Pancreas (tissue), 10 donors: ENCODE results near the gene TSPAN13. TPM values are rescaled to one million over a fixed set of nuclear protein-coding genes. Genes with fewer than 3 reads are reported as not detected.
A peak's percentile ranks its signal among the peaks of the same experiment; 100 is the strongest.
"Not testable (repeated sequence)": the region's sequence is repeated elsewhere in the genome, so short reads cannot be mapped to it uniquely, and the experiment has no call there.

ENCODE experiments used
- ATAC-seq, 4 donors: fragments of 200-7000 bp; cut with Tn5 transposase; one replicate each; pipeline versions ENCODE4 v1.8.0 to v1.9.1; 2020; ENCODE audit warnings: mild to moderate bottlenecking in 4 of 4, moderate library complexity in 4 of 4
- DNase-seq, 6 donors: peaks; one replicate each; pipeline ENCODE4 v3.0.0-alpha.2; 2020
- FAIRE-seq: peaks from 2 replicates; lab custom pipeline; 2012; peaks lifted over from hg19 to GRCh38; lab: Jason Lieb, UNC
- H3K27ac ChIP-seq, 4 donors: fragments of 200-600 bp; sonication (generic); 1 replicate in 3 of 4; 2 replicates in 1 of 4; pipeline versions ENCODE4 v1.5.0 to v1.8.0; 2020
- H3K27me3 ChIP-seq, 4 donors: fragments of 200-600 bp; one replicate each; pipeline ENCODE4 v1.8.0; 2021
- H3K36me3 ChIP-seq, 3 donors: fragments of 200-600 bp; sonication (generic) in 1 of 3; one replicate each; pipeline versions ENCODE4 v1.5.0 to v1.8.0; 2020 to 2021
- H3K4me1 ChIP-seq, 3 donors: fragments of 200-600 bp; one replicate each; pipeline ENCODE4 v1.8.0; 2021
- H3K4me3 ChIP-seq, 4 donors: fragments of 200-600 bp; sonication (generic) in 2 of 4; one replicate each; pipeline versions ENCODE4 v1.5.0 to v1.8.0; 2020 to 2021
- H3K9me3 ChIP-seq, 4 donors: fragments of 200-600 bp; one replicate each; pipeline ENCODE4 v1.8.0; 2021
- WGBS, 2 donors: extraction: QIAGEN DNeasy Blood & Tissue Kit; methylation state at CpG; one replicate each; pipeline ENCODE4 v1.1.7; 2013; 5-methylcytosine and 5-hydroxymethylcytosine counted together
- intact Hi-C, 3 donors: fragments of 100-400 bp; cut with DNase I; formaldehyde crosslinking; loops; one replicate each; pipeline versions ENCODE4 v1.11.1 to v1.14.2; 2022
- polyA plus RNA-seq, 2 donors: library from polyadenylated mRNA; stranded (reverse); fragments of 200-250 nt; gene quantifications; one replicate each; pipeline ENCODE4 v1.2.3, GENCODE V29; 2013
- total RNA-seq, 6 donors: library from RNA; stranded (reverse); fragmentation: NEBNext Ultra II Directional in 4 of 6; extraction: Animal tissue kit (Norgen Biotek cat#: 25700) in 4 of 6; gene quantifications; one replicate each; pipeline versions ENCODE4 v1.2.1 to v1.2.4, GENCODE V29; 2021 to 2023
- TF ChIP-seq, protein P1 (sequence below), 4 donors: fragments of 200-600 bp; sonication (generic) in 3 of 4; IDR thresholded peaks; one replicate each; pipeline versions ENCODE4 v1.5.0 to v1.8.0; 2021; ENCODE audit warnings: antibody characterized with exemption in 4 of 4
- donor health status: healthy with polysubstance abuse.
- donor health status: DM: no; HTN: no; CAD: no; lungs with moderate emphysema.
- donor health status: DM: no; HTN: no; CAD: no.
- donor health status: control.
- donor health status: control.
- donor health status: Bipolar disorder and iron deficiency.
- donor health status: DM: yes; HTN: yes; CAD: no.
- donor health status: DM: no; HTN: no; CAD: no.
- donor health status: DM: no; HTN: no; CAD: no.
- donor health status: DM: yes; HTN: yes; CAD: no.

The TSPAN13 gene
- total and polyA plus RNA-seq, 8 donors: 30.7 to 64.9 (median 53.0) TPM

DNA sequence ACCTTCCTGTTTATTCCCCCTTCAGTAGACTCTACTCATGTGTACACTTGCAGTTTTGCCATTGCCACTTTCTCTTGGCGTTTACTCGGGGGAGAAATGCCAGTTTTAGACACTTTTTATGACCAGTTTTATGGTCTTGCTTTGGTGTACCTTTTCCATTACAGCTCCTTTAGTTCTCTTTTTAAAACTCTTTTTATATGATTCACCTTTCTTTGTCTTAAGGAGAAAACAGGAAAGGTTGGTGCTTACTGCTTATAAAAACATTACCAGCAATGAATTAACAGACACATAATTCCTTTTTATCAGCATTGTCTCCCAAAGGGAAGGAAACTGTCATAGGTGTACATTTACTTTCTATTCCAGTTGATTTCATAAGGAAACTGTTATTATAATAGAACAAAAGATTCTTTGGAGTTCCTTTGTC is 11.9 kb downstream of the TSPAN13 start:
- DNase-seq (no peak), FAIRE-seq (no peak), ATAC-seq (peak in 1 of 4 donors; percentile 10)
- no peak overlapping the region for H3K4me3 ChIP-seq
- H3K27ac ChIP-seq: no peak overlapping the region
- WGBS, 2 donors: 50 to 58% methylated on average over 2 of the region's 2 CpGs
- TF ChIP-seq, protein P1, sequence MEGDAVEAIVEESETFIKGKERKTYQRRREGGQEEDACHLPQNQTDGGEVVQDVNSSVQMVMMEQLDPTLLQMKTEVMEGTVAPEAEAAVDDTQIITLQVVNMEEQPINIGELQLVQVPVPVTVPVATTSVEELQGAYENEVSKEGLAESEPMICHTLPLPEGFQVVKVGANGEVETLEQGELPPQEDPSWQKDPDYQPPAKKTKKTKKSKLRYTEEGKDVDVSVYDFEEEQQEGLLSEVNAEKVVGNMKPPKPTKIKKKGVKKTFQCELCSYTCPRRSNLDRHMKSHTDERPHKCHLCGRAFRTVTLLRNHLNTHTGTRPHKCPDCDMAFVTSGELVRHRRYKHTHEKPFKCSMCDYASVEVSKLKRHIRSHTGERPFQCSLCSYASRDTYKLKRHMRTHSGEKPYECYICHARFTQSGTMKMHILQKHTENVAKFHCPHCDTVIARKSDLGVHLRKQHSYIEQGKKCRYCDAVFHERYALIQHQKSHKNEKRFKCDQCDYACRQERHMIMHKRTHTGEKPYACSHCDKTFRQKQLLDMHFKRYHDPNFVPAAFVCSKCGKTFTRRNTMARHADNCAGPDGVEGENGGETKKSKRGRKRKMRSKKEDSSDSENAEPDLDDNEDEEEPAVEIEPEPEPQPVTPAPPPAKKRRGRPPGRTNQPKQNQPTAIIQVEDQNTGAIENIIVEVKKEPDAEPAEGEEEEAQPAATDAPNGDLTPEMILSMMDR (IDR thresholded peaks at IDR 0.05): no peak
- H3K36me3 ChIP-seq: no peaks in the 10 kb centered on the region
- intact Hi-C loops: no loop called here
- no peaks in the 10 kb centered on the region for H3K9me3 ChIP-seq
- peaks cover 0 to 14% (median 4%) of the 10 kb centered on the region in 3 donors for H3K4me1 ChIP-seq
- H3K27me3 ChIP-seq: no peaks in the 10 kb centered on the region

DNA sequence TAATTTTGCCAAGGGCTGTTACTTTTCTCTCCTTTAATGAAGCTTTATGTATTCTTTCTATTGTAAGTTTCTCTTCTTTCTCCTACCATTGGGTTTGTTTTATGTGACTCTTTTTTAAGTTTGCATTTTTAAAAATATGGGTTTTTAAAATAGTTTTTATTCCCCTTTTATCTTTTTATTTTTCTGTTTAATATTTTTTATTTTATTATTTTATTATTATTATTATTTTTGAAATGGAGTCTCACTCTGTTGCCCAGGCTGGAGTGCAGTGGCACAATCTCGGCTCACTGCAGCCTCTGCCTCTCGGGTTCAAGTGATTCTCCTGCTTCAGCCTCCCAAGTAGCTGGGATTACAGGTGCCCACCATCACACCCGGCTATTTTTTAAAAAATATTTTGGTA is 16.4 kb downstream of the TSPAN13 start:
- WGBS, 2 donors: 94 to 99% methylated on average over 3 of the region's 3 CpGs

DNA sequence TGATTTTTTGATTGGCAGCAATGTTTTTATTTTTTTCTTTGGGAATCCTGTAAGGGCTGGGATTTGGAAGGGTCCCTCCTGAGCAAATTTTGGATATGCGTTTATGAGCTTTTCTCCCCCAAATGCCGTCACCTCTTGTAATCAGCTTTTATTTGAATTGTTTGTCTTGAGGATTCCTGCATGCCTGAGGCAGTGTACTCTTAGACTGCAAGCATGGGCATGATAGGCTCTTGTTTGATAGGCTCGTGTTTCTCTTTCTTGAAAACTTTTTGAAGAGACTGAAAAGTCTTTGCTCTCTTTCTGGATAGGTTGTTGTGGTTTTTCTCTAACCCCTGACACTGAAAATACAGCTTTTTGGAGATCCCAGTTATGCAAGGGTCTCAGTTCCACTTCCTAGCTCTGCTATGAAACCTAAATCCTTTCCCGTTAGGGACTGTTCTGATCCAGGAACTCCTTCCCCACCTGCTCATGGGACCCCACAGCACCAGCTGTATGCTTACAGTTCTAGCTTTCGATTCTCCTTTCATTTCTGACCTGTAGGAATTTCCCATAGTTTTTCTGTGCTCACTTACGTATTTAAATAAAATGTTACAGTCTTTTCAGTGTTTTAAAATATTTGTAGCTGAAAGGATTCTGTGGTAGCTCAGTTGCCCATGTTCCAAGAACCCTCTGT is 17.2 kb downstream of the TSPAN13 start:
- no peak for ATAC-seq
- no peak overlapping the region for H3K27ac ChIP-seq
- no peaks in the 10 kb centered on the region for H3K36me3 ChIP-seq
- FAIRE-seq: no peak
- no peak for DNase-seq
- H3K9me3 ChIP-seq: no peaks in the 10 kb centered on the region
- no peak overlapping the region for H3K4me3 ChIP-seq
- intact Hi-C loops: no loop called here
- 74 to 75% methylated on average over 6 of the region's 6 CpGs for WGBS, 2 donors
- TF ChIP-seq, protein P1 (IDR thresholded peaks at IDR 0.05): no peak
- H3K27me3 ChIP-seq: no peaks in the 10 kb centered on the region
- H3K4me1 ChIP-seq: peaks cover 0 to 7% (median 5%) of the 10 kb centered on the region in 3 donors

More for the DNA sequence above, 16.4 kb downstream of the TSPAN13 start:
- H3K27me3 ChIP-seq, H3K4me3 ChIP-seq, intact Hi-C loops, FAIRE-seq, H3K27ac ChIP-seq, H3K4me1 ChIP-seq, H3K36me3 ChIP-seq, H3K9me3 ChIP-seq, ATAC-seq, DNase-seq: not testable (repeated sequence)

DNA sequence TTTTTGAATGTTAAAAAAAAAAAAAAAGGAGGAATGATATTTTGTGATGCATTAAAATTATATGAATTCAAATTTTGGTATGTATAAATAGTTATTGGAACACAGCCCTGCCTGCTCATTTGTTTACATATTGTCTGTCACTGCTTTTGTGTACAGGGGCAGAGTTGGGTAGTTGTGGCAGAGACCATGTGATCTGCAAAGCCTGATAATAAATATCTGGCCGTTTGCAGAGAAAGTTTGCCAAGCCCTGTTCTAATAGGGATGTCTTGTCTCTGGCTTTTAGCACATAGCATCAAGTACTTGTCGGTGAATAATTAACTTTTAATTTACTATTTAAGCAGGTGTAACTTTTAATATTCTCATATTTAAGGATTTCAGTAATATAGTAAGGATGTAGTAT is 19.8 kb downstream of the TSPAN13 start:
- Histone ChIP-seq H3K4me3 (no peak overlapping the region), H3K4me1 (peaks cover 0 to 7% (median 5%) of the 10 kb centered on the region in 3 donors), H3K27ac (no peak overlapping the region), H3K27me3 (no peaks in the 10 kb centered on the region), H3K36me3 (no peaks in the 10 kb centered on the region), H3K9me3 (no peaks in the 10 kb centered on the region)
- no peak for DNase-seq
- TF ChIP-seq, protein P1 (IDR thresholded peaks at IDR 0.05): no peak
- intact Hi-C loops: no loop called here
- no peak for FAIRE-seq
- ATAC-seq: peak in 2 of 4 donors; percentile 48 to 61
- 24 to 27% methylated on average over 2 of the region's 2 CpGs for WGBS, 2 donors

DNA sequence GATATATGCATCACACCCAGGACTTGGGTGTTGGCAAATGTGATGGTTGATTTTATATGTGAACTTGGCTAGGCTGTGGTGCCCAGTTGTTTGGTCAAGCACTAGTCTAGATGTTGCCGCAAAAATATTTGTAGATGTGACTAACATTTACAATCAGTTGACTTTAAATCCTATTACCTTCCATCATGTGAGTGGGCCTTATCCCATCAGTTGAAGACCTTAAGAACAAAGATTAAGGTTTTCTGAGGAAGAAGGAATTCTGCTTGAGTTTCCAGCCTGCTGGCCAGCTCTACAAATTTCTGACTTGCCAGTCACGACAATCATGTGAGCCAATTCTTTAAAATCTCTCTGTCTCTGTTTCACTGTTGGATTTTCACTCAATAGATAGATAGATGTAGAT is 20.3 kb downstream of the TSPAN13 start:
- no peaks in the 10 kb centered on the region for H3K9me3 ChIP-seq
- DNase-seq (no peak), FAIRE-seq (no peak), ATAC-seq (no peak)
- H3K4me1 ChIP-seq: peaks cover 0 to 7% (median 5%) of the 10 kb centered on the region in 3 donors
- TF ChIP-seq, protein P1 (IDR thresholded peaks at IDR 0.05): no peak
- H3K27me3 ChIP-seq: no peaks in the 10 kb centered on the region
- no peak overlapping the region for H3K4me3 ChIP-seq
- H3K27ac ChIP-seq: no peak overlapping the region
- no peaks in the 10 kb centered on the region for H3K36me3 ChIP-seq
- 89 to 90% methylated on average over 2 of the region's 2 CpGs for WGBS, 2 donors
- intact Hi-C loops: no loop called here
